SW 1271 (cell line): ENCODE measurements around the gene GLIS1.

Experiments
- DNase-seq, 2 experiments: peaks; one replicate each; lab custom pipeline; 2025; lab: John Stamatoyannopoulos, UW

The GLIS1 gene

DNA sequence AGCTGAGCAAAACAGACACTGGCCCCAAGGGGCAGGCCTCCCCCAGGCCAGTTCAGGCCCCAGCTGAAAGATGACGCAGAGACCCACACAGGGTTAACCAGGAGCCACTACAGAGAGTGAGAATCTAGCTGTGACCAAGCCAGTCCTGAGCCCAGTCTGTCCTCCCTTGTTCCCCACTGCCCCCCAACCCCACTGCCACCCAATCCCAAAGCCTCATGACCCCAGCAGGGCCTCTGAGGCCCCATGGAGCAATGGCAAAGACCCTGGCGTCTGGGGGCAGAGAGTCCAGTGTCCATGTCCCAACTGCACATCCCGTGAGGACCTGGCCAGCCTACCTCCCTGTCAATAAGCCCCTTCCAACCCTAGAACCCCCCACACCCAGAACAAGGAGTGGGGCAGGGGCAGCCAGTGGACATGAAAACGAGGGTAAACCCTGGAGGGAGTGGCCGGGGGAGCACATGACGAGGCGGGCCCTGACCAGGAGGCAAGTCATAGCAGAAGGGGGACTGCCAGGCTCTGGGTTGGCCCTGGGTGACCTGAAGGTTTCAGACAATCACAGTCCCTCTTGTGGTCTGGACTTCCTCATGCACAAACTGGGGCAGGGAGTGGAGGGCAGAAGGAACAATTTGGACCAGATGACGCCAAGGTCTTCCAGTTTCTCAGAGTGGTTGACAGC, 100.5 kb downstream of the GLIS1 start:
- DNase-seq: no peak

DNA sequence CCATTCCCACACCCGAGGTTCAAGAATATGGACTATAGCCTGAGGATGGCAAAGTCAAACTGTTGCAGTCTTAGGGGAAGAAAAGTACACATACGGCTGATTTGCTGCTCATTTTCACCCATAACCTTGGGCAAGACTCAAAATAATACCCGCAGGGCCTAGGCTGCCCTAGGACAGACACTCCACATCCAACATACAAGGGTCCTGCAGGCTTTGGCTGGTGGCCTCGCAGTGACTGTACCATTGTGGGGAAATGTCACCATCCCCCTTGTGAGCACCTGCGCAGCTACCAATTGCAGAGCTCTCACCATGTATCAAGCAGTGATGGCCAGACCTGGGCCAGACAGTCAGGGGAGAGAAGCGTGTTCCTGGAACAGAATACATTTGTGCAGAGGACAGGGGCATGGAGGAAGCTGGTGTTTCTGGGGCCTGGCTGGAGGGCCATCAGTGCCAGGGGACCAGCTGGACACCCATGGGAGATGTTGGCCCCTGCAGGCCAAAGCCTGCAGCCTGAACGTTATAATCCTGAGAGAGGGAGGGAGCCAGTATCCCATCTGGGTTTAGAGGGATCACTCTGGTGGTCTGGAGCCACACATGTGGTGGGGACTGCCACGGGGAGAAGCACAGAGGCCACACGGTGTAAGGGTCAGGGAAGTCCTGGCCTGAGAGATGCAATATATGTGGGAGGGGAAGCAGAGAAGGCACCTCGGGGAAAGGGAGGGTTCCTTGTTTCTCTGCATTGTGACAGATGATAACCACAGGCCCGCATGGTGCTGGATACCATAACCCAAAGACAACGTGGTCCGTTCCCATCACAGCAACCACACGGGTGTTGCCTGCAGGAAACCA, 101.2 kb downstream of the GLIS1 start:
- no peak for DNase-seq

DNA sequence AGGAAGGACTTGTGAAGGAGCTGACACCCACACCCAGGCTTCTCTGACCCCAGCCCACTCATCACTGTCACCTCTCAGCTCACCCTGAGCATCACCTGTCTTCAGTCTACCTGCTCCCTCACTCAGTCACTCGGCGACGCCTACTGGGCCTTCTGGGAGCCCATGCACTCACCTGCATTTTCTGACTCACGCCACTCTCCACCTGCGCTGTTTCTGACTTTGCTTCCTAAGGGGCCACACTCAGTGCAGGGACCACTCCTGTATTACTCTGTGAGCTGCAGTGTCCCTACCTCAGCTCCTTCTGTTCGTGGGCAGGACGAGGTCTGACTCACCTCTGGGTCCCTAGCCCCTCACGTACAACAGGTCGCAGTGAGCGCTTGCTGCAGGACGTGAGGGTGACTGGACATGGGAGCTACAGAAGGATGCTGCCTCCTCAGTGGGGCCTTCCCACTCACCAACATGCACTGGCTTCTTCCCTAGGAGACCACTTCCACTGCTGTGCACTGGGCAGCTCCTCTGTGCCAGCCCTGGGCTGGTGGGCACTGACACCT, 102.3 kb downstream of the GLIS1 start:
- DNase-seq: no peak

DNA sequence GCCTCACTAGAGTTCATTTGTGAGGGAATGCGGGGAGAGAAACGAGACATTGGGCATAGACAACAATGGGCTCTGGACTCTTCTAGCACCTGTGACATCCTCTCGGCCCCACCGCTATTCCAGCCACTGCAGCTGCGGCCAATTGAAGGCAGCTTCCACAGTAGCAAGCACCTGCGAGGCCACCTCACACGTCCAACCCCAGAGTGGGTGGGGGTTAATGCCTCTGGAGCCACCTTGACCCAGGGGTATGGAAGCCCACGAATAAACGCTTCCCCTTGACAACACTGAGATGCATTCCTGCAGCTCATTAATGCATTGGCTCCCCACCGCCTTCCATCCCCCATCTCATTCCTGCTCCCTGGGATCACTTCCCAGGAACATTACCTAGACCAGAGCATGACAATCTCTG, 104.4 kb downstream of the GLIS1 start:
- DNase-seq: no peak

DNA sequence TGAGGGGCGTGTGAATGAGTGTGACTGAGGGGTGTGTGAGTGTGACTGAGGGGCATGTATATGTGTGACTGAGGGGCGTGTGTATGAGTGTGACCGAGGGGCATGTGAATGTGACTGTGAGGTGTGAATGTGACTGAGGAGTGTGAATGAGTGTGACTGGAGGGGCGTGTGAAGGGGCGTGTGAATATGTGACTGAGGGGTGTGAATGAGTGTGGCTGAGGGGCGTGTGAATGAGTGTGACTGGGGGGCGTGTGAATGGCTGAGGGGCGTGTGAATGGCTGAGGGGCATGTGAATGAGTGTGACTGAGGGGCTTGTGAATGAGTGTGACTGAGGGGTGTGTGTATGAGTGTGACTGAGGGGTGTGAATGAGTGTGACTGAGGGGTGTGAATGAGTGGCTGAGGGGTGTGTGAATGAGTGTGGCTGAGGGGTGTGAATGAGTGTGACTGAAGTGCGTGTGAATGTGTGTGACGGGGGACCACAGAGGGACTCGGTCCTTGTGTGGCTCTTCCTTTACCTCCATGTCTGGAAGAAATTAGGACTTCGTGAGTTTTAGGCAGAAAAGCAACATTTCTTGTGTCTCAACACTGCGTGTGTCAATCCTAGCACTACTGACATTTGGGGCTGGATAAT, 105.8 kb downstream of the GLIS1 start:
- DNase-seq: no peak

DNA sequence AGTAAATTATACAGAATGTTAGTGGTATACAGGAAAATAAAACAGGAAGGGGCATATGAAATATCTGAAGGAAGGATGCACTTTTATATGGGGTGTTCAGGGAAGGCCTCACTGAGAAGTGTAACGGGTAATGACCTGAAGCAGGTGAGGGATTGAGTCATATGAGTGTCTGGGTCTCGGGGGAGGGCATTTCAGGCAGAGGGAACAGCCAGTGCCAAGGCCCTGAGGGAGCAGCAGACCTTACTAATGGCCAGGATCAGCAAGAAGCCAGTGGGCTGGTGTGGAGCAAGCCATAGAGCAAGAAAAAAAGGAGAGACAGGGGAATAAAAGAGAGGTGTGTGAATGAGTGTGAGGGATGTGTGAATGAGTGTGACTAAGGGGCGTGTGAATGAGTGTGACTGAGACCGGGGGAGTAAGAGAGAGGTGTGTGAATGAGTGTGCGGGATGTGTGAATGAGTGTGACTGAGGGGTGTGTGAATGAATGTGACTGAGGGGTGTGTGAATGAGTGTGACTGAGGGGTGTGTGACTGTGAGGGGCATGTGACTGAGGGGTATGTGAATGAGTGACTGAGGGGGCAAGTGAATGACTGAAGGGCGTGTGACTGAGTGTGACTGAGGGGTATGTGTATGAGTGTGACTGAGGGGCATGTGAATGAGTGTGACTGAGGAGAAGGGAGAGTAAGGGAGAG, 107.2 kb downstream of the GLIS1 start:
- DNase-seq: no peak

DNA sequence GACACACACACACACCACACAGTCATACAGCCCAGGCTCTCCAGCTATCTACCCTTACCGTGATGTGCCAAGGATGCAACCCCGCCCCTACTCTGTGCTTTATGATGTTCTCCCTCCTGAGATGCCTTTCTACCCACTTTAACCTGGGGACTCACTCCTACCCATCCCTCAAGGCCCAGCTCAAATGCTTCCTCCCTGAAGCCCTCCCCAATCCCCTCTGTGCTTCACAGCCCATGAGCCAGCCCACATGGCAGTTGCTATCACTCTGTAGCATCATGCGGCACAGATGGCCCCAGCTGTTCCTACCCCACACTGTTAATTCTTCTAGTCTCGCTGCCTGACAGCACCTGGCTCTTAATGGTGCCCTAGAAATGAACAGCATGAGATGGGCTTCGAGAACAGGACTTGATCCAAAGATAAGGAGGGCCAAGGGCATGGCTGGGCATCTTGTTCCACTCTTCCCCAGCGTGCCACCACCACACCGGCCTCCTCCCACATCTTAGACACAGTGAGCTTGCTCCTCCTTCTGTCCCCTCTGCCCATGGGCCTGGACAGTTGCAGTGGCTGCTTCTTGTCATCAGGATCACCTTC, 109.8 kb downstream of the GLIS1 start:
- DNase-seq: no peak

DNA sequence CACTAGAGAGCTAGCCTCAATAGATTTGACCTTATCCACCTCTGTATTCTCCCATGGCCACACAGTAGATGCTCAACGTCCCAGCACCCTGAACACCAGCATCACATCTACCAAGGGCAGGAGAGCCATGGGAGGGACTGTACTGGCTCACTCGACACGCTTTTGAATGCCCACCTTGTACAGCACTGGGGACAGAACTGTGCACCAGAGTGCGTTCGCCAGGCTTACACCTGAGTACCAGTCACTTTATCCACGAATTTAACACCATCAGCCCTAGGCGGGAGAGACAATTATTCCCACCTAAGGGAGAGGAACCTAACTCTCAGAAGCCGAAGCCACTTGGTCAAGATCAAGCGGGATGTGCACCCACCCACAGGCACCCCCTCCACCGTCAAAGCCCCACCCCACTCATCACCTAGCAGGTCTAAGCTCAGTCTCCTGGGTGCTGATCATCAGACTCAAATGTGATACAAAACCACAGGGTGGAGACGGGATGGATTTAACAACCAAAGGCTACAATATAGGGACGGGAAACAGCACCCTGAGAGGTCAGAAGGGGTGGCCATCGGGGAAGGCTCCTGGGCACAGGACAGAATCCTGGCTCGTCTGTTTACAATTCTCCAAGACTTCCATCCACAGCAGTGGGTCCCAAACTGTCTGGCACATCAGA, 110.5 kb downstream of the GLIS1 start:
- DNase-seq: no peak

DNA sequence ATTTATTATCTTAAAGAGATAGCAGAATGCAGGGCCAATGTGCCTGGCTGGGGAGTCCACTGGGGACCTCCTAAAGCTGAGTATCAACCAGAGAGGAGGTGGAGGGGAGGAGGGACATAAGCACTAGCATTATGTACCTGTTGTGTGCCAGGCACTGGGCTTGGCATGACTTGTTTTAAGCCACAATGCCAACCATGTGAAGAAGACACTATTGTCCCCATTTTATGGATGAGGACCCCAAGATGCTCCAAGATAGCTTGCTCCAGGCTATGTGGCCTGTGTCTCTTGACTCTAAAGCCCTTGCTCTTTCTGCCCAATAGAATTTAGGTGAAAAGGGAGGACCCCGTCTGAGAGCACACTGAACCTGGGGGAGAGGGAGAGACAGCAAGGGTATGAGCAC, 111.3 kb downstream of the GLIS1 start:
- DNase-seq: no peak

DNA sequence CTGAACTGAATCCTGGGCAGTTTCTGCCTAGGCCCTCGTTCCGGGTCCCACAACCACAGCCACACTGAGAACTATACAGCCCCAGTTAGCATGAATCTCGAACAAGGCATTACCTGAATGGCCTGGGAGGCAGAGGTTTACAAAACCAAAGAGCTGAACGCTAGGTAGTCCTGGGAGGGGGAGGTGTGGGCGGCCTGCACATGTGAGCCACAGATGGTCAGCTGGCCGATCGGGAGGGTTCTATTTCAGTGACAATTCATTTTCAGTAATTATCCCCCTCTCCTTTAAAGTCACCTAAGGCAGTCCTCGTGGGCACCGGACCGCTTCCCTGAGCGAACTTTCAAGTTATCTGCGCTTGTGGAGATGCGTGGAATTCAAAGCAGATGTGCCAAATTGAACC, 111.9 kb downstream of the GLIS1 start:
- no peak for DNase-seq

DNA sequence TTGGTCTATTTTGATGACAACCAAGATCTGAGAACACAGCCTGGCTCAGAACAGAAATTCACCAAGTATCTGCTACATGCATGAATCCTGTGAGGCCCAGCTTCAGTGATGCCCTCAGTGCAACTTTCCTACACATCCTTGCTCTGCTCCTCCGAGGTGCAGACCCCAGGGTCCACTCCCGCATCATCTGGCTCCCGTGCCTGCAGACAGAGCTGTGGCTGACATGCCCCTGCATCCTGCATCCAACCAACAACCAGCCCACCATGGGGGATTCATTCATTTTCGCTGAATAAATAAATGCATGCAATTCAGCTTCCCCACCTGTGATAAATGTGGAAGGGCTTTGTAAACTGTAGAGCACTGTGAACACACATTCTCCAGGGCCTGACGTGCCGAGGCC, 112.3 kb downstream of the GLIS1 start:
- no peak for DNase-seq

DNA sequence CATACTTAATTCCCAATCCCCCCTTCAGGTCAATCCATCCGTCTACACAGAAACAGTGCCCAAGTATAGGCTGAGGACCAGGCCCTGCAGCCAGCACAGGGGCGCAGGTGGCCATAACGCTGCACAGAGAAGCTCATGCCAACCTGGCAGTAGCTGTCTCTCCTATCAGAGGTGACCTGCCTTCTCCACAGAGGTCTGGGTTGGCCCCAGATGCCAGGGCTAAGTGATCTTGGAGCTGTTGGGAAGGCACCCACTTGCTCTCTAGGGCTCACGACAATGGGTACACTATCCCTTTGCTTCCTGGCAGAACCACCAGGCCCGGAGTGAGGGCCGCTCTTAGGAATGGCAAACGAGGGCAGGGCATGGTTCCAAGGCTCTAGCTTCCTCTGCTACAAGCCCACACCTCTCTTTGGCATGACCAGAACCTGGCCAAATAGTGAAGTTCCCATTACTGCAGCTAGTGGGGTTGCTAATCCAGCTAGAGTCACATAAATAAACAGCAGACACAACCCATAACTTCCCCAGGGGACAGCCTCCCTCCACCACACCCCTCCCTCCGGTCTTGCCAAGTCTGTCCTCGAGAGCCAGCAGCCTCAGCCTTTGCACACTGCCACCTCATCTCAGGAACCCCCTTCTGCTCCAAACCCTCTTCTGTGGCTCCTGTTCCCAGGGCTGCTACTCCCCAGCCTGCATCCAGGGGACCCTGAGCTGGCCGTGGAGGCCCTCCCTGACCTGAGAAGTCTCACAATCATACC, 113.0 kb downstream of the GLIS1 start:
- no peak for DNase-seq

DNA sequence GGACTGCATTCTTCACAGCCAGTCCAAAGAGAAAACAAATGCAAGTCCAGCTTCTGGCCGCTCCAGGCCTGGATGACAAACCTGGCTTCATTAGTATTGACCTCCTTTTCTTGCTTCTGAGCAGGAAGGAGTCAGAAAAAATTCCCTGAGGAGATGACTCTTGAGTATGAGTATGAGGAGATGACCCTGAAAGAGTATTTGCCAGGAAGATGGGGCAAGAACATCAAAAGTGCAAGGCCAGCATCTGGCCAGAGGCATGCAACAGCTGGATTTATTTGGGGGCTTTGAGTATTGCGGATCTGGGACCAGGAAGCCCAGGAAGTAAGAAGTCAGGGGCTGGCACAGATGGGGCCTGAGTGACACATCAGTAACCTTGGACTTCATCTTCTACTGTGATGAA, 113.9 kb downstream of the GLIS1 start:
- DNase-seq: no peak

DNA sequence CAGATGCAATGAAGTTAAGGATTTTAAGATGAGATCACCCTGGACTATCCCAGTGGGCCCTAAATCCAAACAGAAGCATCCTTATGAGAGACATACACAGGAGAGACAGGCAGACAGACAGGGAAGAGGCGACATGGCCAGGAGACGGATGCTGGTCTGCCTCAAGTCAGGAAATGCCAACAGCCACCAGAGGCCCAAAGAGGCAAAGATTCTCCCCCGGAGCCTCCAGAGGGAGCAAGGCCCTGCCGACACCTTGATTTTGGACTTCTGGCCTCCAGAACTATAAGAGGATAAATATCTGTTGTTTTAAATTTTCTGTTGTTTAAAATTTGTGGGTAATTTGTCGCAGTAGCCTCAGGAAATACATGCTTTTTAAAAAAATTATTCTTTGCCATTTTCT, 116.4 kb downstream of the GLIS1 start:
- no peak for DNase-seq

DNA sequence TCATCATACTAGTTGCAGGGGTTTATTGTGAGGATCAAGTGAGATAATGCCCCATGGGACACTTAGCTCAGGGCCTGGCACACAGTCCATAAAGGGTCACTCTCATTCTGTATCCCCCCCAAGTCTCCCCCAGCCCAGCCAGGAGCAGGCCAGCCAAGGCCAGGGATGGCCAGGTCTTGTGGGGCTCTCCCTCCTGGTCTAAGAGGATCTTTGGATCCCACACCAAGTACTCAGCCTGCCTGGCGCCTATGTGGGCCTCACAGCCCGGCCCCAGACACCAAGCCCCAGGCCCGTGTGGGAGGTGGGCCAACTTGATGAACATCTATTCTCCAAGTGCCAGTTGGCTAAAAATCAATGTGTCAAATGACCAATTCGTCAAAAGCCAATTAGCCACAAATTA, 117.8 kb downstream of the GLIS1 start:
- no peak for DNase-seq

DNA sequence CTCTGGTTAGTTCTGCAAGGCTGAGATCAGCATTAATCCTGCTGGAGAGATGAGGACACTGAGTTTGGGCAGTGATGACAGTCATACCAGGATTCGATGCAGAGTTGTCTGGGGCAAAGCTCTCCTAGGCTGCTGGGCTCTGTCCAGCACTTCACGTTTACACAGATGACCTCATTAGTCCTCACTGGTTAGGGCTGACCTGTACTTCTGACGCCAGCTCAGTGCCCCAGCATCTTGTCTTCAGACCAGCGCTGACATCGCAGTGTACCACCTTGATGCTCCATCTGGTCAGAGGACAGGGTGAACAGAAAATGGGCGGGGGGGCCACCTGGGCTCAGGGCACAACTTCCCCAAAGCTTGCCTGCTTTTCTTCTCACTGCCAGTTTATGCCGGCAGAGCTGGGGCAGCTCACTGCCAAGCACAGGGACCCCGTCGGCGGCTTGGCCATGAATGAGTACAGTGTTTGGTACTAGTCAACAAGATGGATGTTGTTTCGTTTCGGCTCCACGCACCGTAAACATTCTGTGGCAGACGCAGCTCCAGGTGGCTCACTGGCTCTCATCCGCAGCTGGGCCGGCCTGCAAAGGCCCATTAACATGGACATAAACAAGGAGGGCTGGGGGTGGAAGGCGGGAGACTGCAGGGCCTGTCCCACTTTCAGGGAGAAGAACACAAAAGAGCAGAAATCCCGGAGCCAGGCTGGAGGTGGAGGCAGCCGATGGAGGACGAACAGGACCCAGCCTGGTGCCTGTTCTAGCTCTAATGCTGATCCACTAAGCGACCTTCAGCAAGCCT, 118.7 kb downstream of the GLIS1 start:
- no peak for DNase-seq

DNA sequence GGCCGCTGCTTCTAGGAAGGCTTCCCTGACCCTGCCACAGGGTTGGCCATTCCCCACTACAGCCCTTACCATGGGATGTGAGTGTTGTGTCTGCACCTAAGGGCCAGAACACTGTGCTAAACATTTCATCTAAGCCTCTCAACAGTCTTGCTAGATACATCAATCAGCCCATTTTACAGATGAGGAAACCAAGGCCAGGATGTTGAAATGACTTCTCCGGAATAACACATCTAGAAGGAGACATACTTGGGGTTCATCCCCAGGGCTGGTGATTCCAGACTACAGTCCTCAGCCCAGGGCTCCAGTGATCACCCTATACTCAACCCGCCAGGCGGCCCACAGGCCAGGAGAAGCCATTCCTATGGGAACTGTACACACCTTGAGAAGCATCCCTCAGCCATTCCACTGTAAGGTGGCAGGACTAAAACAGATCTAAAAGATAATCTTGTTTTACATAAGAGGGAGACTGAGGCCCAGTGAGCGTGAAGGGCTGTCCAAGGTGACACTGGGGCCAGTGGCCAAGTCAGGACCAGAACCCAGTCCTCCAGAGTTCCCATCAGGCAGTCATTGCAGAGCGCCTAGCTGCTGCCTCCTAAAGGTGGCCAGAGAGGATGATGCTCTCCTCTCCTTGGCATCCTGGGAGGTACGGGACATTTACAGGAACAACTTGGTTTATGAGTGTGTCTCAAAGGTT, 119.5 kb downstream of the GLIS1 start:
- DNase-seq: no peak

DNA sequence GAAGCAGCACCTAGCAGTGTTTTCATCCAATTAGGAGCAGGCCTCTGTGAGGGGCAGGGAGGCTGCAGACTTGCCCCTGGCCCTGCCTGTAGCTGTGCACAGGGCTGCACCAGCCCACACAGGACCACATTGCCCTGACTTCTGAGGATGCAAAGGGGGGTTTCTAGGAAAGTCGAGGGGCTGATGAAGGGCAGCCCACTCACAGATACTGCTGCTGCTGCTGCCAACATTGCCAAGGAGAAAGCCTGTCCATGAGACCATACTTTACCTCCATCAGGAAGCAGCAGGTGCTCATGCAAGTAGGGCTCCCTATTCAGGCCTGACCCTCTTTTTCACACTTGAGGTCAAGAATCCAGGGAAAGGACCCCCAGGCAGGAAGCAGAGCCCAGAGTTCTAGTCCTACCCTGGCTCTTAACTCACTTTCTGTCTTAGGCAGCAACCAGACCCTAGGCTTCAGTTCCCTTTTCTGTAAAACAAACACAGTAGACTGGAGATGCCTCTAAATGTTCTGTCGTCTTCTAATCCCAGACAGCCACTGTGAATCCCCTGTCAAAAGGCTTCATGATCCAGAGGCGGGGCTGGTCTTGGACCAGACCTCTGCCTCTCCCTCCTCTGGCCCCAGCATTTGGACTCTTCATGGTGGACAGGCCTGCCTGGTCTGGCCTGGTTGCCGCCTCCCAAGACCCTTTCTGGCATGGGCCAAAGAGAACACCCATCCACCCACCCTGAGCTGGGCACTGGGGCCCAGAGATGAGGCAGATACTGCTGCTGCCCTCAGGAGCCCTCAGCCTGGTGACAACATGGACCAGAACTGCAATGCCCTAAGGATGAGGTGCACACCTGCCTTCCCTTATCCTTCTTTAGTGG, 120.2 kb downstream of the GLIS1 start:
- no peak for DNase-seq
